ENCODE data around the gene RAD50.
"Not testable (repeated sequence)": the region's sequence is repeated elsewhere in the genome, so short reads cannot be mapped to it uniquely, and the experiment has no call there.

RAD50 gene

GRCh38 chr5:132633587-132633986 lies 76.8 kb downstream of the RAD50 start:
- DNase-seq, result not testable (repeated sequence)

GRCh38 chr5:132635873-132636272 lies 79.1 kb downstream of the RAD50 start:
- DNase-seq, result no peak

GRCh38 chr5:132637241-132637640 lies 80.5 kb downstream of the RAD50 start:
- DNase-seq, result no peak

- no peak for DNase-seq
Observed at GRCh38 chr5:132639706-132640130, 82.9 kb downstream of the RAD50 start.

- DNase-seq, result no peak
Observed at GRCh38 chr5:132640613-132641012, 83.8 kb downstream of the RAD50 start.

- no peak for DNase-seq
Observed at GRCh38 chr5:132641241-132641723, 84.5 kb downstream of the RAD50 start.

GRCh38 chr5:132641841-132642240 lies 85.1 kb downstream of the RAD50 start:
- DNase-seq, result no peak

- DNase-seq, result no peak
Observed at GRCh38 chr5:132644177-132644576, 87.4 kb downstream of the RAD50 start.

- DNase-seq, result no peak
Observed at GRCh38 chr5:132646583-132647266, 89.9 kb downstream of the RAD50 start.

- DNase-seq, result no peak
Observed at GRCh38 chr5:132647473-132647872, 90.7 kb downstream of the RAD50 start.

GRCh38 chr5:132648355-132648754 lies 91.6 kb downstream of the RAD50 start:
- DNase-seq, result no peak

GRCh38 chr5:132651838-132652469 lies 95.2 kb downstream of the RAD50 start:
- no peak for DNase-seq

GRCh38 chr5:132653716-132654115 lies 96.9 kb downstream of the RAD50 start:
- no peak for DNase-seq

- no peak for DNase-seq
Observed at GRCh38 chr5:132655821-132656773, 99.3 kb downstream of the RAD50 start.

- DNase-seq, result no peak
Observed at GRCh38 chr5:132656774-132657355, 100.1 kb downstream of the RAD50 start.

- DNase-seq, result no peak
Observed at GRCh38 chr5:132657676-132658380, 101.1 kb downstream of the RAD50 start, which contains the start of gene IL13. Gene IL13, plus strand, starts transcription at chr5:132658173. Its CDS starts 14 bp downstream, at chr5:132658187.

- no peak for DNase-seq
Observed at GRCh38 chr5:132658381-132659302, 101.9 kb downstream of the RAD50 start.

GRCh38 chr5:132659598-132660493 lies 103.1 kb downstream of the RAD50 start:
- DNase-seq, result no peak

- DNase-seq, result no peak
Observed at GRCh38 chr5:132661231-132662003, 104.6 kb downstream of the RAD50 start.

All from hippocampal formation (tissue), 2 donors.